ENCODE measurements around the gene AMDHD2.
"Not testable (repeated sequence)": the region's sequence is repeated elsewhere in the genome, so short reads cannot be mapped to it uniquely, and the experiment has no call there.

AMDHD2 gene

DNA sequence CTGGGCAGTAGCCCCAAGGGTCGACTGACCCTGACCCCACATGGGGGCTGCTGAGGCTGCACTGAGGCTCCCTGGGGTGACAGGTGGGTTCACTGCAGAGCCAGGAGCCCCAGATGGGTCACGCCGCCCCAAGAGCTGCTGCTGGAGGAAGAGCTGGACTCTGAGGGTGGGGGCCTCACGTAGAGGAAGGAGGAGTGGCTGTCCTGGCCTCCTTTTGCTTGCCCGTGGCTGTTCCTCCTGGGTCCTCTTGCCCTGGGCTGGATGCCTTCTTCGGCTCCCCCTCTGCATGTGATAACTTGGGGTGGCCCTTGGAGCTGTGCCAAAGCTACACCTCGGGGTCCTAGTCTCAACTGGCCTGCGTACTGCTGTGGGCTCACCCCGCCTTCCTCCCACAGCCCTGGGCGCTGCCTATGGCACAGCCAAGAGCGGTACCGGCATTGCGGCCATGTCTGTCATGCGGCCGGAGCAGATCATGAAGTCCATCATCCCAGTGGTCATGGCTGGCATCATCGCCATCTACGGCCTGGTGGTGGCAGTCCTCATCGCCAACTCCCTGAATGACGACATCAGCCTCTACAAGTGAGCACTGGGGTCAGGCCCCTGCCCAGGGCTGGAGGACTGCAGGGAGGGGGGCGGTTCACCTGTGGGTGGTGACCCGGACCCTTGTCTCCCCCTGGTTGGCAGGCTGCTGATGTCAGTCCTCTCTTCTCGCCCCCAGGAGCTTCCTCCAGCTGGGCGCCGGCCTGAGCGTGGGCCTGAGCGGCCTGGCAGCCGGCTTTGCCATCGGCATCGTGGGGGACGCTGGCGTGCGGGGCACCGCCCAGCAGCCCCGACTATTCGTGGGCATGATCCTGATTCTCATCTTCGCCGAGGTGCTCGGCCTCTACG lies 1.1 kb upstream of the AMDHD2 start:
- DNase-seq, result no peak

DNA sequence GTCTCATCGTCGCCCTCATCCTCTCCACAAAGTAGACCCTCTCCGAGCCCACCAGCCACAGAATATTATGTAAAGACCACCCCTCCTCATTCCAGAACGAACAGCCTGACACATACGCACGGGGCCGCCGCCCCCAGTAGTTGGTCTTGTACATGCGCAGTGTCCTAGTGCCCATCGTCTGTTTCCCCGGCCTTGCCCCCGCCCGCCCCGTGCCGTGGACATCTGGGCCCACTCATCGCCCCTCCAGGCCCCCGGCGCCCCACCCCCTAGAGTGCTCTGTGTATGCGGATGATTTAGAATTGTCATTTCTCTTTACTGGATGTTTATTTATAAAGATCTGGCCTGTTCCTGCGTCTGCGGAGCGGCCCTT lies 475 bp upstream of the AMDHD2 start:
- DNase-seq, result no peak

DNA sequence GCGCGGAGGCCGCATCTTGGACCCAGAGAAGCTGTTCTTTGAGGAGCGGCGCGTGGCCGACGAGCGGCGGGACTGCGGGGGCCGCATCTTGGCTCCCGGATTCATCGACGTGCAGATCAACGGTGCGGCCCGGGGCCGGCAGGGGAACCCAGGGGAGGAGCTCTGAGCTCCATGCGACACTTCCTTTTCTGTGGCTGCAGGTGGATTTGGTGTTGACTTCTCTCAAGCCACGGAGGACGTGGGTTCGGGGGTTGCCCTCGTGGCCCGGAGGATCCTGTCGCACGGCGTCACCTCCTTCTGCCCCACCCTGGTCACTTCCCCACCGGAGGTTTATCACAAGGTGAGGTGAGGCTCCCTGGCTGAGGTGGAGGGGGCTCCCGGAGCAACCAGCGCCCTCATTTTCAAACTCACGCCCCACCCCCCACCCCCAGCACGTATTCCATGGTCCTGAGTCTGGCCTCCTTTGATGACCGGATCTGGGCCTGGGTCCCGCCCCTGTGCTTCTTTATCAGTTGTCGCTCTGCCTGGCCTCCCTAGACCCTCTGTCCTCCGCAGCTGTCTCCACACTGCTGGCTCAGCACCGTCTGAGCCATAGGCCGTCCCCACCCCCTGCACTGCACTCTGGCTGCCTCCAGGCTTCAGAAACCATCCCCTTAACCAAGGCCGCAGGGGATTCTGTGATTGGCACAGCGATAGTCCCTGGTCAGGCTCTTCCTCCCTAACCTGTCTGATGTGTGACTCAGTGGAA lies 787 bp downstream of the AMDHD2 start:
- peak; percentile 73 for DNase-seq

DNA sequence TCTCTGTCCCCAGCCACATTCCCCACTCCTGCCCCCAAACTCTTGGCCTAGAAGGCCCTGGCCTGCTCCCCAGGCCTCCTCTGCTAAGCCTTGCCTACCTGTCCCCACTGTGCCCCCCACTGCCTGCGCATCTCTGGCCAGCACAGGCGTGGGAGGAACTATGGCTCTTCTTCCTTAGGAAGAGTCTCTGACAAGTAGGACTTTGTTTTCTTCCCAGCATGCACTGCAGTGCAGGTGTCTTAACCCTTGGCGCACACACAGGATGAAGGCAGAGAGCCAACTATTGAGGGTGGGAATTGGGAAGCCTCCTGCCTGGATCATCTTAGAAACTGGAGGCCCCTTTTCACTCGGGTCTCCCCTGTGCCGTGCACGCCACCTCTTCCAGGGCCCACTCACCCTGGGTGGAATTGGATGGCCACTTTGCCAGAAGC lies 3.6 kb downstream of the AMDHD2 start:
- no peak for DNase-seq

GRCh38 chr16:2524339-2524938 lies 4.3 kb downstream of the AMDHD2 start:
- DNase-seq, result no peak

DNA sequence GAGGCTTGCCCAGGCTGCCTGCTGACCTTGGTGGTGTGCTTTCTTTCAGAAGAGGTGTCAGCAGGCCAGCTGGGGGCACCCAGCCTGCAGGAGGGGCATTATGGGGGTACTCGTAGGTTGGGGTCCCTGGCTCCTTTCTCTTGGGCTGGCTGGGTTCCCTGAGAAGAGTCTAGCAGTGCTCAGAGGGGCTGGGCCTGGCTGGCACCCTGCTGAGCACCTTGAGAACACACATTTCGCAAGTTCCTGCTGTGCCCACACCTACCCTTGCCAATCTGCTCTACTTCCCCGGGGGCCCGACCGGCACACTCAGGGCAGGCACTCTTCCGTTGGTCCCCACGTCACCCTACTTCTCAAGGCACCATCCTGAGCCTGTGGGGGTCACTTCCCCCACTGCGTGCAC lies 6.0 kb downstream of the AMDHD2 start:
- no peak for DNase-seq

DNA sequence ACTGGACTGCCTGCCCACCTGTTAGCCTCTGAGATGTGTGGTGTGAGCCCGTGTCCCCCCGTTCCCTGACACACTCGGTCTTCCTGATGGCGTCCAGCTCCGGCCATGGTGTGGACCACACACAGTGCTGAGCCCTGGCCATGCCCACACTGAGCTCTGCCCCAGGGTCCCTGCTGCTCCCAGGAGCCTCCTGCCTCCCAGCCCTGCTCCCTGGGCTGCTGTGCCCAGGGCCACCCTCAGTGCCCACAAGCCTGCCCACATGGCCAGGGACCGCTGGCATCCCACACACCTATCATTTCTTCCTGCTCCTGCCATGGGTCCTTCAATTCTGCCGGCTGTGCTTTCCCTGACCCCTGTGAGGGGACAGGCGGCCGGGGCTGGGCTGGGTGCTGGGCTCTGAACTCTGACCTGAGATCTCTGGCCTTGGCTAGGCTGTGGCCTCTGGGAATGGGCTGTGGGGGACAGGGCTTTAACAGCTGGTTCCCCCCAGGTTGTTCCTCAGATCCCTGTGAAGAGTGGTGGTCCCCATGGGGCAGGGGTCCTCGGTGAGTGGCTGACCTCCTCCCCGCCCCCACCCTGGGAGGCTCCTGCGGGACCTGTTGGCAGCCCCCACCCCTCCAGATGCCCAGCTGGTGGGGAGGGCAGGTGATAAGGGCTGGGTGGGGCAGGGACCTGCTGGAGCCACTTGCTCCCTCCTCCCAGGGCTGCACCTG lies 7.1 kb downstream of the AMDHD2 start:
- DNase-seq, result no peak

DNA sequence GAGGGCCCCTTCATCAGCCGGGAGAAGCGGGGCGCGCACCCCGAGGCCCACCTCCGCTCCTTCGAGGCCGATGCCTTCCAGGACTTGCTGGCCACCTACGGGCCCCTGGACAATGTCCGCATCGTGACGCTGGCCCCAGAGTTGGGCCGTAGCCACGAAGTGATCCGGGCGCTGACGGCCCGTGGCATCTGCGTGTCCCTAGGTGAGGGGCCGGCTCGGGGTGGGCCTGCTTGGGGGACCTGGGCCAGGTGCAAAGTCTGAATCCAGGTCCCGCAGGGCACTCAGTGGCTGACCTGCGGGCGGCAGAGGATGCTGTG lies 7.6 kb downstream of the AMDHD2 start:
- DNase-seq, result no peak

- no peak for DNase-seq
Measured at GRCh38 chr16:2528161-2529060, 8.2 kb downstream of the AMDHD2 start.

- DNase-seq, result peak; percentile 43
Measured at GRCh38 chr16:2529061-2529931, 9.1 kb downstream of the AMDHD2 start.

- no peak for DNase-seq
Measured at GRCh38 chr16:2529961-2530628, 9.9 kb downstream of the AMDHD2 start.

GRCh38 chr16:2530629-2531318 lies 10.6 kb downstream of the AMDHD2 start:
- DNase-seq, result no peak

GRCh38 chr16:2531371-2531695 lies 11.2 kb downstream of the AMDHD2 start, which contains the start of gene CEMP1:
Gene CEMP1, minus strand, starts transcription at chr16:2531408. Its CDS starts 335 bp downstream, at chr16:2531073.
- DNase-seq, result no peak

DNA sequence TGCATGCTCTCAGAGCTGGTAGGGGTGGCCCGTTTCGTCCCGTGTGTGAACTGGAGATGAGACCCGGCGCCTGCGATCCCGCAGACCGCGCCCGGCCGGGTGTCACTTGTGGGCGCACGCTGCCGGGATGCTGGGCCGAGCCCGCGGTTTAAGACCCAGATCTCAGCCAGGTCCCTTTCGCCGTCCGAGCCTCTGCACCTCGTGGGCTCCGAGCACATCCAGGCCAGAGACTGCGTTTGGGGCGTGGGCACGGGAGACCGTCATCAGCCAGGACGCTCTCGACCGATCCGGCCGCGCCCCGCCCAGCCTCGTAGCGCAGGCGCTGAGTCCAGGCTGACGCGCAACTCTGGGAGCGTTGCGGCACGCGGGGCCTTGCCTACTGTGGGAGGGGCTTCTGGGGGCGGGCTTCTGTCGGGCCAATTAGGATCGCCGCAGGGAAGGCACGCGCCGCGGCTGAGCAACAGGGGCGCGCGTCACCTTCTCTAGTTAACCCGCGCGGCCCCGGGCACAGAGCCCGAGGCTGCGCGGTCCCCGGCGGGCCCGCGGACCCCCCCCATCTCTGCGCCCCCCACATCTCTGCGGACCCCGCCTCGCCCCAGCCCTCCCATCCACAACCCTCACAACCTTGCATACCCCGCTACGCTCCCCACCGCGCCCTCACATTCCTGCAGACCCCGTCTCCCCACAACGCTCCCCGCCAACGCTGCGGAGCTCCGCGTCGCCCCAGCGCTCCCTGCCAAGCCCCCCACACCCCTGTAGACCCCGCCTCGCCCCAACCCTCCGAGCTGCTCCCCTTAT lies 11.7 kb downstream of the AMDHD2 start:
- peak; percentile 99 for DNase-seq

- peak; percentile 76 for DNase-seq
Measured at GRCh38 chr16:2532494-2533141, 12.4 kb downstream of the AMDHD2 start.

GRCh38 chr16:2533142-2533755 lies 13.1 kb downstream of the AMDHD2 start:
- not testable (repeated sequence) for DNase-seq

DNA sequence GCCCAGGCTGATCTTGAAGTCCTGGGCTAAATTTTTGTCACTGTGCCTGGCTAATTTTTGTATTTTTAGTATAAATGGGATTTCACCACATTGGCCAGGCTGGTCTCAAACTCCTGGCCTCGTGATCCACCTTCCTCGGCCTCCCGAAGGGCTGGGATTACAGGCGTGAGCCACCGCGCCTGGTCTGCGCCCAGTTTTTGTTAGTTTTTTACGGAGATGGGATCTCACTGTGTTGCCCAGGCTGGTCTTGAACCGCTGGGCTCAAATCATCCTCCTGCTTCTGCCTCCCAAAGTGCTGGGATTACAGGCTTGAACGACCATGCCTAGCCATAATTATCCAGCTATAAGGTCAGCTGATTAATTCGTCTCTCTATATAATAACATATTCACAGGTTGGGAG lies 13.7 kb downstream of the AMDHD2 start:
- no peak for DNase-seq

- not testable (repeated sequence) for DNase-seq
Measured at GRCh38 chr16:2534335-2534734, 14.2 kb downstream of the AMDHD2 start.
